Ishikawa (cell line): Measurements from ENCODE around the gene KCNC1.

Experiments
- CREB1 ChIP-seq: IDR thresholded peaks from 2 replicates; pipeline ENCODE4 v1.6.1; 2012; ENCODE audit warnings: low read depth
- FOXM1 ChIP-seq: IDR thresholded peaks from 2 replicates; pipeline ENCODE4 v1.6.1; 2012; ENCODE audit warnings: low read depth, borderline replicate concordance
- RAD21 ChIP-seq: IDR thresholded peaks from 2 replicates; pipeline ENCODE4 v1.6.1; 2012; ENCODE audit warnings: low read depth
- TCF12 ChIP-seq: IDR thresholded peaks from 2 replicates; pipeline ENCODE4 v1.6.1; 2012; ENCODE audit warnings: low read depth
- YY1 ChIP-seq: IDR thresholded peaks from 2 replicates; pipeline ENCODE4 v1.6.1; 2012; ENCODE audit warnings: low read depth
- TF ChIP-seq, protein P1 (sequence below): IDR thresholded peaks from 2 replicates; pipeline ENCODE4 v1.6.1; 2012; ENCODE audit warnings: low read depth, mild to moderate bottlenecking
- TF ChIP-seq, protein P2 (sequence below): IDR thresholded peaks from 2 replicates; pipeline ENCODE4 v1.6.1; 2012
- TF ChIP-seq, protein P3 (sequence below): IDR thresholded peaks from 2 replicates; pipeline ENCODE4 v1.6.1; 2012

DNA sequence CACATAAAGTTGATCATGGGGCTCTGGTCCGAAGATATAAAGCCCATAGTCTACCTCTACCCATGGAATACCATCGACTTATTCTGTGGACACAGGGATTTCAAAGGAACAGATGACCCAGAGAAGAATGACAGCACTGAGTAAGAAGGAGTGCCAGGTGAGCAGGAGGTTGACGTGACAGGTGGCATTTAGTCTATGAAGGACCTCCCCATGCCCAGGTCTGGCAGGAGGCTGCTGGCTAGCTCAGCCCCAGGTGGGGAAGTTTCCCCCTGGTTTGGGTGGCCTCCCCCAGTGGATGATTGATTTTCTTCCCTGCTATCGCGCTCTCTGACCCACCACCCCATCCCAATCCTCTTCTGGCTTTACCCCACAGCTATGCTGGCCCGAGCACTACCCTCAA is 39.1 kb downstream of the KCNC1 start:
- TF ChIP-seq TCF12 (no peak), YY1 (no peak), CREB1 (no peak), FOXM1 (no peak), RAD21 (no peak)
- TF ChIP-seq, protein P1, sequence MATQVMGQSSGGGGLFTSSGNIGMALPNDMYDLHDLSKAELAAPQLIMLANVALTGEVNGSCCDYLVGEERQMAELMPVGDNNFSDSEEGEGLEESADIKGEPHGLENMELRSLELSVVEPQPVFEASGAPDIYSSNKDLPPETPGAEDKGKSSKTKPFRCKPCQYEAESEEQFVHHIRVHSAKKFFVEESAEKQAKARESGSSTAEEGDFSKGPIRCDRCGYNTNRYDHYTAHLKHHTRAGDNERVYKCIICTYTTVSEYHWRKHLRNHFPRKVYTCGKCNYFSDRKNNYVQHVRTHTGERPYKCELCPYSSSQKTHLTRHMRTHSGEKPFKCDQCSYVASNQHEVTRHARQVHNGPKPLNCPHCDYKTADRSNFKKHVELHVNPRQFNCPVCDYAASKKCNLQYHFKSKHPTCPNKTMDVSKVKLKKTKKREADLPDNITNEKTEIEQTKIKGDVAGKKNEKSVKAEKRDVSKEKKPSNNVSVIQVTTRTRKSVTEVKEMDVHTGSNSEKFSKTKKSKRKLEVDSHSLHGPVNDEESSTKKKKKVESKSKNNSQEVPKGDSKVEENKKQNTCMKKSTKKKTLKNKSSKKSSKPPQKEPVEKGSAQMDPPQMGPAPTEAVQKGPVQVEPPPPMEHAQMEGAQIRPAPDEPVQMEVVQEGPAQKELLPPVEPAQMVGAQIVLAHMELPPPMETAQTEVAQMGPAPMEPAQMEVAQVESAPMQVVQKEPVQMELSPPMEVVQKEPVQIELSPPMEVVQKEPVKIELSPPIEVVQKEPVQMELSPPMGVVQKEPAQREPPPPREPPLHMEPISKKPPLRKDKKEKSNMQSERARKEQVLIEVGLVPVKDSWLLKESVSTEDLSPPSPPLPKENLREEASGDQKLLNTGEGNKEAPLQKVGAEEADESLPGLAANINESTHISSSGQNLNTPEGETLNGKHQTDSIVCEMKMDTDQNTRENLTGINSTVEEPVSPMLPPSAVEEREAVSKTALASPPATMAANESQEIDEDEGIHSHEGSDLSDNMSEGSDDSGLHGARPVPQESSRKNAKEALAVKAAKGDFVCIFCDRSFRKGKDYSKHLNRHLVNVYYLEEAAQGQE = no peak
- TF ChIP-seq, protein P2, sequence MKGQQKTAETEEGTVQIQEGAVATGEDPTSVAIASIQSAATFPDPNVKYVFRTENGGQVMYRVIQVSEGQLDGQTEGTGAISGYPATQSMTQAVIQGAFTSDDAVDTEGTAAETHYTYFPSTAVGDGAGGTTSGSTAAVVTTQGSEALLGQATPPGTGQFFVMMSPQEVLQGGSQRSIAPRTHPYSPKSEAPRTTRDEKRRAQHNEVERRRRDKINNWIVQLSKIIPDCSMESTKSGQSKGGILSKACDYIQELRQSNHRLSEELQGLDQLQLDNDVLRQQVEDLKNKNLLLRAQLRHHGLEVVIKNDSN = no peak
- TF ChIP-seq, protein P3, sequence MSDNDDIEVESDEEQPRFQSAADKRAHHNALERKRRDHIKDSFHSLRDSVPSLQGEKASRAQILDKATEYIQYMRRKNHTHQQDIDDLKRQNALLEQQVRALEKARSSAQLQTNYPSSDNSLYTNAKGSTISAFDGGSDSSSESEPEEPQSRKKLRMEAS = no peak
